Trophoblast cell (in vitro differentiated cells and primary cell): ENCODE measurements around the gene GSG1L2.
A peak's percentile ranks its signal among the peaks of the same experiment; 100 is the strongest.

Experiments
- DNase-seq, 2 donors: peaks; one replicate each; pipeline ENCODE4 v3.0.0-alpha.2; 2016
- H2AFZ ChIP-seq: 2 replicates; pipeline ENCODE4 v1.6.1; 2013; ENCODE audit warnings: low read length, moderate library complexity, mild to moderate bottlenecking; ENCODE audit not compliant: insufficient read depth, poor library complexity
- H2AK5ac ChIP-seq: 2 replicates; pipeline ENCODE4 v1.6.1; 2013; ENCODE audit warnings: mild to moderate bottlenecking, low read length
- H2BK120ac ChIP-seq: 2 replicates; pipeline ENCODE4 v1.6.1; 2013; ENCODE audit warnings: low read length, mild to moderate bottlenecking, moderate library complexity; ENCODE audit not compliant: insufficient read depth, poor library complexity
- H2BK12ac ChIP-seq: 2 replicates; pipeline ENCODE4 v1.6.1; 2013; ENCODE audit warnings: mild to moderate bottlenecking, low read length, moderate library complexity
- H2BK5ac ChIP-seq: 2 replicates; pipeline ENCODE4 v1.6.1; 2013; ENCODE audit warnings: low read length, low read depth, moderate library complexity, mild to moderate bottlenecking; ENCODE audit not compliant: poor library complexity
- H3K14ac ChIP-seq: 2 replicates; pipeline ENCODE4 v1.6.1; 2013; ENCODE audit warnings: mild to moderate bottlenecking, low read length
- H3K18ac ChIP-seq: 2 replicates; pipeline ENCODE4 v1.6.1; 2013; ENCODE audit warnings: mild to moderate bottlenecking, low read length
- H3K23ac ChIP-seq: 2 replicates; pipeline ENCODE4 v1.6.1; 2013; ENCODE audit warnings: low read length
- H3K27ac ChIP-seq: 2 replicates; pipeline ENCODE4 v1.5.1; 2013; ENCODE audit warnings: low read depth, mild to moderate bottlenecking, inconsistent platforms, low read length, moderate library complexity
- H3K27me3 ChIP-seq: 2 replicates; pipeline ENCODE4 v1.6.1; 2013; ENCODE audit warnings: inconsistent platforms, mild to moderate bottlenecking, low read length, moderate library complexity; ENCODE audit not compliant: insufficient read depth
- H3K36me3 ChIP-seq, 2 experiments: 1 replicate in 1 of 2; 2 replicates in 1 of 2; pipeline ENCODE4 v1.6.1; 2013; ENCODE audit warnings: low read length in 2 of 2, mild to moderate bottlenecking in 2 of 2, moderate library complexity in 1 of 2; ENCODE audit not compliant: insufficient read depth in 2 of 2, control insufficient read depth in 1 of 2
- H3K4ac ChIP-seq: 2 replicates; pipeline ENCODE4 v1.6.1; 2013; ENCODE audit warnings: low read depth, mild to moderate bottlenecking, low read length, moderate library complexity
- H3K4me1 ChIP-seq, 2 experiments: 1 replicate in 1 of 2; 2 replicates in 1 of 2; pipeline ENCODE4 v1.6.1; 2013; ENCODE audit warnings: low read length in 2 of 2, mild to moderate bottlenecking in 2 of 2, moderate library complexity in 1 of 2; ENCODE audit not compliant: insufficient read depth in 2 of 2, control insufficient read depth in 1 of 2
- H3K4me2 ChIP-seq: 2 replicates; pipeline ENCODE4 v1.6.1; 2013; ENCODE audit warnings: inconsistent platforms, mild to moderate bottlenecking, low read length, moderate library complexity
- H3K4me3 ChIP-seq: 2 replicates; pipeline ENCODE4 v1.5.1; 2013; ENCODE audit warnings: mild to moderate bottlenecking, low read depth, low read length, inconsistent platforms
- H3K79me1 ChIP-seq: one replicate; pipeline ENCODE4 v1.6.1; 2013; ENCODE audit warnings: low read length
- H3K79me2 ChIP-seq: 2 replicates; pipeline ENCODE4 v1.6.1; 2013; ENCODE audit warnings: low read length, mild to moderate bottlenecking; ENCODE audit not compliant: control insufficient read depth, insufficient read depth, poor library complexity
- H3K9ac ChIP-seq: 2 replicates; pipeline ENCODE4 v1.6.1; 2013; ENCODE audit warnings: mild to moderate bottlenecking, low read length
- H3K9me3 ChIP-seq: 2 replicates; pipeline ENCODE4 v1.6.1; 2013; ENCODE audit warnings: low read depth, mild to moderate bottlenecking, control low read depth, inconsistent platforms, low read length; ENCODE audit not compliant: insufficient read depth
- H4K12ac ChIP-seq: 2 replicates; pipeline ENCODE4 v1.6.1; 2013; ENCODE audit warnings: low read depth, mild to moderate bottlenecking, low read length, moderate library complexity
- H4K8ac ChIP-seq: 2 replicates; pipeline ENCODE4 v1.6.1; 2013; ENCODE audit warnings: low read depth, mild to moderate bottlenecking, low read length, moderate library complexity
- H4K91ac ChIP-seq: one replicate; pipeline ENCODE4 v1.6.1; 2013; ENCODE audit warnings: low read depth, mild to moderate bottlenecking, low read length, moderate library complexity
- WGBS: extraction: QIAGEN DNeasy Blood & Tissue Kit; methylation state at CpG from one replicate; pipeline ENCODE4 v1.1.7; 2013; ENCODE audit warnings: missing lambda C conversion rate; ENCODE audit not compliant: insufficient read length, insufficient coverage; ENCODE audit errors: extremely low coverage; 5-methylcytosine and 5-hydroxymethylcytosine counted together

GSG1L2 gene

DNA sequence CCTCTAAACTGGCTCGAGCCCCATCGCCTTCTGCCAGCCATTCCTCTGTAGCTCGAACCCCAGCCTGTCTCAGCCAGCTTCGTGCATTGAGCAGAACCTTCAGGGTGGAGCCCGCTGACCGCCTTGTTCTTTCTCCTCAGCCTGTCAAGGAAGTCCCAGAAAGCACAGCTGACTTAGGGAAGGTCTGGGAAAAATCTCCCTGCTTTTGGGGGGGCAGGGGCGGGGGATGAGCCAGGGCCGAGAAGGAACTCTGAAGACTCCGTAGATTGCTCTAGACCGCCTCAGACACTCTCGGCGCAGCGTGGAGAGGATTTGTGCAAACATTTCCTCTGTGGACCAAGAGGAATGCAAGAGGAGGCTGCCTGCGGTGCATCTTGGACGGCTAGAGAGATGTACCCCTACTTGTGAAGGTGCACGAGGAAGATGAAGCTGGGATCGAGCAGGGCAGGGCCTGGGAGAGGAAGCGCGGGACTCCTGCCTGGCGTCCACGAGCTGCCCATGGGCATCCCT lies 3.8 kb upstream of the GSG1L2 start, which contains the start of gene GLP2R:
Gene GLP2R (plus strand): TSS at position 284 of the 510 bp plus-strand sequence. CDS start 140 bp downstream, at position 424.
- Histone ChIP-seq H3K14ac (no peak within 1 kb of the TSS), H4K12ac (no peak within 1 kb of the TSS), H4K8ac (no peak within 1 kb of the TSS), H3K79me1 (no peaks in the 10 kb centered on the region), H3K4ac (no peak within 1 kb of the TSS), H3K4me2 (no peak within 1 kb of the TSS), H2BK5ac (no peak within 1 kb of the TSS), H3K4me1 (peaks cover 0 to 10% of the 10 kb centered on the region in 2 experiments), H3K9ac (no peak within 1 kb of the TSS), H3K27ac (no peak within 1 kb of the TSS), H2AFZ (no peak within 1 kb of the TSS), H2BK12ac (no peak within 1 kb of the TSS), H2BK120ac (no peak within 1 kb of the TSS), H3K4me3 (no peak within 1 kb of the TSS), H3K18ac (no peak within 1 kb of the TSS), H4K91ac (no peak within 1 kb of the TSS), H3K9me3 (peaks cover 2% of the 10 kb centered on the region), H3K79me2 (no peaks in the 10 kb centered on the region), H2AK5ac (no peak within 1 kb of the TSS), H3K23ac (no peak within 1 kb of the TSS), H3K36me3 (no peaks in the 10 kb centered on the region), H3K27me3 (no peaks in the 10 kb centered on the region)
- no CpG with 5 or more reads among the region's 21 CpGs for WGBS
- no peak for DNase-seq

DNA sequence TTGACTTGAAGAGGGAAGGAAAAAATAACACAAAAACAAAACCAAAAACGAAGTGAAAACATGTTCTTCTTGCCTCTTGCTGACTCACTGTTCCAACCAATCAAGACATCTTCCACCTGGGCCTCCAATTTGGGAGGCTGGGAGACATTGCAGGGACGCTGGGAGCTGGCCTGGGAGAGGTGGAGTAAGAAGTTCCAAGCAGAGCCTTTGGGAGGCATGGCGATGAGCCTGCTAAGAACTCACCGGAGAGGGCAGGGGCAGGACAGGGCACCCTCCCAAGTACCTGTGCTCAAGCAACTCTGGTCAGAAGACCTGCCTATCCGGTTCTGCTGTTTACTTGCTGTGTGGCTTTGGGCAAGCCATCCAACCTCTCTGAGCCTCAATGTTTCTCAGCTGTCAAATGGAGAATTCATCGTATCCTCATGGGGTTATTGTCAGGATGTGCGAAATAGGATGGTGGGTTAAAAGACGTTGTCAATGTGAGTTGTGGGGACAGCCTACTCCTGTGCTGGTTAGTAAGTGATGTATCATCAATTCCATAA lies 3.0 kb upstream of the GSG1L2 start:
- Histone ChIP-seq H3K9me3 (peaks cover 2% of the 10 kb centered on the region), H3K23ac (no peak overlapping the region), H4K8ac (no peak overlapping the region), H3K4me3 (no peak overlapping the region), H4K12ac (no peak overlapping the region), H2BK120ac (no peak overlapping the region), H3K14ac (no peak overlapping the region), H3K27ac (no peak overlapping the region), H3K79me1 (no peaks in the 10 kb centered on the region), H3K4me2 (no peak overlapping the region), H2AFZ (no peak overlapping the region), H3K4ac (no peak overlapping the region), H3K9ac (no peak overlapping the region), H3K18ac (no peak overlapping the region), H3K4me1 (peaks cover 0 to 10% of the 10 kb centered on the region in 2 experiments), H3K36me3 (no peaks in the 10 kb centered on the region), H4K91ac (no peak overlapping the region), H2BK5ac (no peak overlapping the region), H2BK12ac (no peak overlapping the region), H3K79me2 (no peaks in the 10 kb centered on the region), H3K27me3 (no peaks in the 10 kb centered on the region), H2AK5ac (no peak overlapping the region)
- no CpG with 5 or more reads among the region's 8 CpGs for WGBS
- DNase-seq = peak in 1 of 2 donors; percentile 46

DNA sequence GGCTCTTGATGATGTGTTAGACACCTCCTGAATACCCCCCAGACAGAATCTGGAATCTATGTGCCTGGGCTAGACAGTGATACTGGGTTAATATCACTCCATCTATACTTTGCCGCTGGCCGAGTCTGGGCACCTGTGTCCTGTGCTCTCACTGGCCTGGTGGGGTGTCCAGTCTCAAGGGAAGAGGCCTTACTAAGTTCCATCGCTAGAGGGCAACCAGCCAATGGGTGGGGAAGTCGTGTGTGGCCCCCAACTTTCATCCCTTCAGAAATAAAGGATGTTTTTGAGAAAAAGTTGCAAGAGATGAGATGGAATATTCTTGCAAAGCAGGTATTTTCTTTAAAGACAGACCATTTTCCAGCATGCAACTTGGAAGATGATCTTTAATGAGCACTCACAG lies 2.2 kb upstream of the GSG1L2 start:
- Histone ChIP-seq H4K91ac (no peak overlapping the region), H2BK120ac (no peak overlapping the region)
- no CpG with 5 or more reads among the region's 4 CpGs for WGBS

DNA sequence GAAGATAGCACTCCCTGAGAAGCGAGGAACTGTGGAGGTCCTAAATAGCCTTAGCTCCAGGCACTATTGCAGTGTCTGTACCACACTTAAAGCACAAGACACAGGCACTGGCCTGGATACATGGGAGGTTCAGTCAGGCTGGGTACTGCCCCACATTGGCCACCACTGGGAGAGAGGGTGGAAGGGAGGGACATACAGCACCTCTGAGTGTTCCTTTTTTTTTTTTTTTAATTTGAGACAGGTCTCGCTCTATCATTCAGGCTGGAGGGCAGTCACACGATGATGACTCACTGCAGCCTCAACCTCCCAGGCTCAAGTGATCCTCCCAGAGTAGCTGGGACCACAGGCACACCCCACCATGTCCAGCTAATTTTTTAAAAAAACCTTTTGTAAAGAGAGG lies 1.4 kb downstream of the GSG1L2 start:
- Histone ChIP-seq H3K9ac (no peak overlapping the region), H3K36me3 (no peaks in the 10 kb centered on the region), H3K4me3 (no peak overlapping the region), H3K4me1 (no peaks in the 10 kb centered on the region), H3K18ac (no peak overlapping the region), H3K79me1 (no peaks in the 10 kb centered on the region), H4K8ac (no peak overlapping the region), H3K4ac (no peak overlapping the region), H2BK5ac (no peak overlapping the region), H2BK120ac (no peak overlapping the region), H2BK12ac (no peak overlapping the region), H3K23ac (peak overlapping the region; percentile 56), H4K91ac (no peak overlapping the region), H3K79me2 (no peaks in the 10 kb centered on the region), H3K4me2 (no peak overlapping the region), H2AK5ac (no peak overlapping the region), H4K12ac (no peak overlapping the region), H3K9me3 (peaks cover 4% of the 10 kb centered on the region), H2AFZ (no peak overlapping the region), H3K27me3 (no peaks in the 10 kb centered on the region), H3K27ac (no peak overlapping the region), H3K14ac (no peak overlapping the region)
- WGBS = no CpG with 5 or more reads among the region's 3 CpGs
- DNase-seq = no peak

More for the DNA sequence above, 2.2 kb upstream of the GSG1L2 start:
- Histone ChIP-seq H3K4me1 (peaks cover 0 to 10% of the 10 kb centered on the region in 2 experiments), H3K79me2 (no peaks in the 10 kb centered on the region), H4K12ac (no peak overlapping the region), H2BK12ac (no peak overlapping the region), H3K4me3 (no peak overlapping the region), H3K9me3 (peaks cover 2% of the 10 kb centered on the region), H3K27me3 (no peaks in the 10 kb centered on the region), H3K18ac (no peak overlapping the region), H2AK5ac (no peak overlapping the region), H3K36me3 (no peaks in the 10 kb centered on the region), H3K23ac (no peak overlapping the region), H3K4me2 (no peak overlapping the region), H3K14ac (no peak overlapping the region), H4K8ac (no peak overlapping the region), H2BK5ac (no peak overlapping the region), H3K9ac (no peak overlapping the region), H2AFZ (no peak overlapping the region), H3K4ac (no peak overlapping the region), H3K27ac (no peak overlapping the region), H3K79me1 (no peaks in the 10 kb centered on the region)
- no peak for DNase-seq
